GM12878 (cell line): ENCODE data around the gene RALGAPA2.

Experiments
- ATF3 ChIP-seq: IDR thresholded peaks from 2 replicates; pipeline ENCODE4 v1.6.1; 2011; ENCODE audit warnings: low read depth, mild to moderate bottlenecking, low read length, moderate library complexity, borderline replicate concordance; ENCODE audit errors: extremely low read depth
- CEBPZ ChIP-seq: fragments of 150-350 bp; IDR thresholded peaks from 2 replicates; pipeline ENCODE4 v1.6.1; 2016; ENCODE audit warnings: low read depth, low read length
- CTCF ChIP-seq, 3 experiments: IDR thresholded peaks in 2 of 3; conservative IDR thresholded peaks in 1 of 3; 2 replicates each; pipeline ENCODE4 v1.5.1; 2011; ENCODE audit warnings: low read depth in 3 of 3, low read length in 3 of 3, mild to moderate bottlenecking in 3 of 3, control low read depth in 2 of 3, moderate library complexity in 2 of 3, inconsistent platforms in 1 of 3, mixed read lengths in 1 of 3; ENCODE audit not compliant: control insufficient read depth in 2 of 3, insufficient read depth in 1 of 3; ENCODE audit errors: extremely low read depth in 1 of 3
- EZH2 ChIP-seq: IDR thresholded peaks from 2 replicates; pipeline ENCODE4 v1.6.1; 2012; ENCODE audit warnings: low read depth, mild to moderate bottlenecking, control low read depth, inconsistent platforms, low read length, borderline replicate concordance; ENCODE audit not compliant: control insufficient read depth
- KAT2A ChIP-seq: conservative IDR thresholded peaks from 2 replicates; pipeline ENCODE4 v1.6.1; 2011; ENCODE audit warnings: low read depth, low read length; ENCODE audit not compliant: control insufficient read depth
- NFYB ChIP-seq: IDR thresholded peaks from 2 replicates; pipeline ENCODE4 v1.6.1; 2011; ENCODE audit warnings: low read depth, mild to moderate bottlenecking, low read length, improper control_type of control experiment, moderate library complexity; ENCODE audit not compliant: insufficient read depth
- PBX3 ChIP-seq: IDR thresholded peaks from 2 replicates; pipeline ENCODE4 v1.6.1; 2011; ENCODE audit warnings: mild to moderate bottlenecking, low read depth, low read length, moderate library complexity; ENCODE audit not compliant: insufficient replicate concordance
- POLR2A ChIP-seq: IDR thresholded peaks from 2 replicates; pipeline ENCODE4 v1.6.1; 2011; ENCODE audit warnings: low read depth, mild to moderate bottlenecking, low read length
- POLR2AphosphoS5 ChIP-seq: IDR thresholded peaks from 2 replicates; pipeline ENCODE4 v1.6.1; 2011; ENCODE audit warnings: mild to moderate bottlenecking, low read length, inconsistent platforms
- STAT1 ChIP-seq: fragments of 450-650 bp; conservative IDR thresholded peaks from 2 replicates; pipeline ENCODE4 v1.6.1; 2014; ENCODE audit warnings: antibody characterized with exemption, mild to moderate bottlenecking
- TAF1 ChIP-seq: IDR thresholded peaks from 2 replicates; pipeline ENCODE4 v1.6.1; 2011; ENCODE audit warnings: mild to moderate bottlenecking, low read depth, low read length, borderline replicate concordance
- ZBTB33 ChIP-seq: fragments of 450-650 bp; IDR thresholded peaks from 2 replicates; pipeline ENCODE4 v1.6.1; 2017; ENCODE audit warnings: mild to moderate bottlenecking
- ZNF24 ChIP-seq: fragments of 450-650 bp; IDR thresholded peaks from 2 replicates; pipeline ENCODE4 v1.6.1; 2017; ENCODE audit warnings: antibody characterized with exemption, mild to moderate bottlenecking
- TF ChIP-seq, protein P1 (sequence below): IDR thresholded peaks from 2 replicates; pipeline ENCODE4 v1.6.1; 2012; ENCODE audit warnings: mild to moderate bottlenecking, low read depth, low read length

- TF ChIP-seq CEBPZ (no peak), TAF1 (no peak), POLR2AphosphoS5 (no peak), ZNF24 (no peak), POLR2A (no peak), ZBTB33 (no peak), KAT2A (no peak), CTCF (IDR thresholded peaks at IDR 0.05 in 2 of 3, conservative IDR thresholded peaks at IDR 0.05 in 1 of 3; ENCODE audit: control insufficient read depth in 2 of 3, extremely low read depth in 1 of 3, insufficient read depth in 1 of 3, low read depth in 3 of 3, low read length in 3 of 3) (no peak), PBX3 (no peak), NFYB (no peak), ATF3 (no peak), EZH2 (no peak), STAT1 (no peak)
- TF ChIP-seq, protein P1, sequence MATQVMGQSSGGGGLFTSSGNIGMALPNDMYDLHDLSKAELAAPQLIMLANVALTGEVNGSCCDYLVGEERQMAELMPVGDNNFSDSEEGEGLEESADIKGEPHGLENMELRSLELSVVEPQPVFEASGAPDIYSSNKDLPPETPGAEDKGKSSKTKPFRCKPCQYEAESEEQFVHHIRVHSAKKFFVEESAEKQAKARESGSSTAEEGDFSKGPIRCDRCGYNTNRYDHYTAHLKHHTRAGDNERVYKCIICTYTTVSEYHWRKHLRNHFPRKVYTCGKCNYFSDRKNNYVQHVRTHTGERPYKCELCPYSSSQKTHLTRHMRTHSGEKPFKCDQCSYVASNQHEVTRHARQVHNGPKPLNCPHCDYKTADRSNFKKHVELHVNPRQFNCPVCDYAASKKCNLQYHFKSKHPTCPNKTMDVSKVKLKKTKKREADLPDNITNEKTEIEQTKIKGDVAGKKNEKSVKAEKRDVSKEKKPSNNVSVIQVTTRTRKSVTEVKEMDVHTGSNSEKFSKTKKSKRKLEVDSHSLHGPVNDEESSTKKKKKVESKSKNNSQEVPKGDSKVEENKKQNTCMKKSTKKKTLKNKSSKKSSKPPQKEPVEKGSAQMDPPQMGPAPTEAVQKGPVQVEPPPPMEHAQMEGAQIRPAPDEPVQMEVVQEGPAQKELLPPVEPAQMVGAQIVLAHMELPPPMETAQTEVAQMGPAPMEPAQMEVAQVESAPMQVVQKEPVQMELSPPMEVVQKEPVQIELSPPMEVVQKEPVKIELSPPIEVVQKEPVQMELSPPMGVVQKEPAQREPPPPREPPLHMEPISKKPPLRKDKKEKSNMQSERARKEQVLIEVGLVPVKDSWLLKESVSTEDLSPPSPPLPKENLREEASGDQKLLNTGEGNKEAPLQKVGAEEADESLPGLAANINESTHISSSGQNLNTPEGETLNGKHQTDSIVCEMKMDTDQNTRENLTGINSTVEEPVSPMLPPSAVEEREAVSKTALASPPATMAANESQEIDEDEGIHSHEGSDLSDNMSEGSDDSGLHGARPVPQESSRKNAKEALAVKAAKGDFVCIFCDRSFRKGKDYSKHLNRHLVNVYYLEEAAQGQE, result no peak
Observed at GRCh38 chr20:20658123-20658522, 54.3 kb downstream of the RALGAPA2 start.
